GM18502 (cell line): ENCODE data around the gene ISLR.

ENCODE experiments used
- ATAC-seq: cut with Tn5 transposase; IDR thresholded peaks from one replicate; pipeline ENCODE4 v1.9.1; 2021; ENCODE audit warnings: mild to moderate bottlenecking; ENCODE audit not compliant: unreplicated experiment, poor library complexity

Gene ISLR

GRCh38 chr15:74173380-74174218 is at the start of gene ISLR:
ISLR (plus strand) TSS chr15:74173710; CDS start chr15:74174859, 1,149 bp downstream.
- no peak for ATAC-seq

- no peak for ATAC-seq
Observed at GRCh38 chr15:74124196-74124595, 49.3 kb upstream of the ISLR start.

GRCh38 chr15:74124759-74125158 is 48.8 kb upstream of the ISLR start:
- no peak for ATAC-seq

GRCh38 chr15:74127255-74127953 is 46.1 kb upstream of the ISLR start:
- no peak for ATAC-seq

- no peak for ATAC-seq
Observed at GRCh38 chr15:74127954-74128784, 45.3 kb upstream of the ISLR start.

GRCh38 chr15:74128785-74129585 is 44.5 kb upstream of the ISLR start:
- ATAC-seq: no peak

- ATAC-seq: no peak
Observed at GRCh38 chr15:74129586-74130154, 43.8 kb upstream of the ISLR start.

- ATAC-seq: no peak
Observed at GRCh38 chr15:74130155-74130848, 43.2 kb upstream of the ISLR start, which contains the start of gene ISLR2. ISLR2 (plus strand) TSS chr15:74130586; CDS start chr15:74132755, 2,169 bp downstream.

- no peak for ATAC-seq
Observed at GRCh38 chr15:74130849-74131627, 42.5 kb upstream of the ISLR start.

GRCh38 chr15:74131628-74132413 is 41.7 kb upstream of the ISLR start:
- no peak for ATAC-seq

- ATAC-seq: no peak
Observed at GRCh38 chr15:74132681-74133651, 40.5 kb upstream of the ISLR start.

GRCh38 chr15:74133694-74134386 is 39.7 kb upstream of the ISLR start:
- no peak for ATAC-seq

- ATAC-seq: no peak
Observed at GRCh38 chr15:74134387-74135027, 39.0 kb upstream of the ISLR start.

- no peak for ATAC-seq
Observed at GRCh38 chr15:74135041-74135565, 38.4 kb upstream of the ISLR start.

GRCh38 chr15:74136540-74136813 is 37.0 kb upstream of the ISLR start:
- ATAC-seq: no peak
